Left kidney (tissue), 2 donors: Measurements from ENCODE around the gene BGN. TPM values are rescaled to one million over a fixed set of nuclear protein-coding genes. Genes with fewer than 3 reads are reported as not detected.

Experiments
- DNase-seq: peaks from one replicate; pipeline ENCODE4 v3.0.0-alpha.2; 2013
- polyA plus RNA-seq: library from polyadenylated mRNA; unstranded; fragments of 120-200 nt; gene quantifications from one replicate; pipeline ENCODE4 v1.2.1, GENCODE V29; 2013; ENCODE audit not compliant: insufficient read length

Gene BGN
- polyA plus RNA-seq, 1 donor = 148 TPM

GRCh38 chrX:153504445-153505016, 9.8 kb downstream of the BGN start:
- no peak for DNase-seq

- DNase-seq = no peak
Observed at GRCh38 chrX:153505361-153505760, 10.6 kb downstream of the BGN start.

GRCh38 chrX:153507484-153508178, 12.9 kb downstream of the BGN start:
- DNase-seq = peak; percentile 65

- no peak for DNase-seq
Observed at GRCh38 chrX:153509592-153509991, 14.8 kb downstream of the BGN start.

GRCh38 chrX:153510383-153510782, 15.6 kb downstream of the BGN start:
- no peak for DNase-seq

GRCh38 chrX:153511784-153512500, 17.2 kb downstream of the BGN start:
- DNase-seq = no peak

- DNase-seq = no peak
Observed at GRCh38 chrX:153512501-153512893, 17.7 kb downstream of the BGN start.

- DNase-seq = no peak
Observed at GRCh38 chrX:153513265-153513664, 18.5 kb downstream of the BGN start.

- no peak for DNase-seq
Observed at GRCh38 chrX:153514259-153514658, 19.5 kb downstream of the BGN start.

GRCh38 chrX:153515435-153515834, 20.7 kb downstream of the BGN start:
- no peak for DNase-seq

GRCh38 chrX:153516073-153516472, 21.3 kb downstream of the BGN start:
- DNase-seq = no peak

GRCh38 chrX:153517423-153517822, 22.6 kb downstream of the BGN start, which contains the start of gene ATP2B3:
Gene ATP2B3, plus strand, starts transcription at chrX:153517642. Its CDS starts 18,606 bp downstream, at chrX:153536248.
- no peak for DNase-seq

GRCh38 chrX:153517946-153518834, 23.4 kb downstream of the BGN start:
- DNase-seq = no peak

GRCh38 chrX:153519569-153520286, 24.9 kb downstream of the BGN start:
- no peak for DNase-seq

- no peak for DNase-seq
Observed at GRCh38 chrX:153520287-153520917, 25.6 kb downstream of the BGN start.

- DNase-seq = no peak
Observed at GRCh38 chrX:153521034-153521433, 26.3 kb downstream of the BGN start.

GRCh38 chrX:153522259-153522658, 27.5 kb downstream of the BGN start:
- DNase-seq = no peak

- no peak for DNase-seq
Observed at GRCh38 chrX:153523269-153523668, 28.5 kb downstream of the BGN start.

- DNase-seq = no peak
Observed at GRCh38 chrX:153524234-153524633, 29.5 kb downstream of the BGN start.

- no peak for DNase-seq
Observed at GRCh38 chrX:153525451-153525850, 30.7 kb downstream of the BGN start.

- DNase-seq = no peak
Observed at GRCh38 chrX:153526042-153526441, 31.3 kb downstream of the BGN start.
